OCI-LY7 (cell line): Measurements from ENCODE around the gene ASB12. TPM values are rescaled to one million over a fixed set of nuclear protein-coding genes. Genes with fewer than 3 reads are reported as not detected.

Experiments
- BruUV-seq: library from RNA; stranded (reverse); fragments of 400-500 nt; replicated peaks from 2 replicates; lab custom pipeline; 2021; lab: Mats Ljungman, UMichigan
- CTCF ChIA-PET: fragments of 300-600 bp; sonication (Branson Sonifier 250); formaldehyde crosslinking; loops from one replicate; lab custom pipeline; 2022; ENCODE audit warnings: antibody characterized with exemption; ENCODE audit not compliant: unreplicated experiment; lab: Charles Lee
- POLR2A ChIA-PET: fragments of 300-600 bp; sonication (Branson Sonifier 250); formaldehyde crosslinking; loops from one replicate; lab custom pipeline; 2022; ENCODE audit warnings: antibody characterized with exemption; lab: Charles Lee
- DNase-seq: peaks from one replicate; pipeline ENCODE4 v3.0.0-alpha.2; 2015; ENCODE audit warnings: low spot score
- H2AFZ ChIP-seq: fragments of 200-600 bp; sonication (generic), shearing (Covaris generic); 2 replicates; pipeline ENCODE4 v1.6.1; 2014; ENCODE audit warnings: mild to moderate bottlenecking, antibody characterized with exemption, low read length, moderate library complexity
- H3K27ac ChIP-seq: fragments of 200-600 bp; sonication (generic); 2 replicates; pipeline ENCODE4 v1.5.1; 2014; ENCODE audit warnings: mixed run types, low read depth, mild to moderate bottlenecking, moderate library complexity, low read length, inconsistent platforms; ENCODE audit not compliant: poor library complexity, severe bottlenecking
- H3K36me3 ChIP-seq: fragments of 200-600 bp; sonication (generic); 2 replicates; pipeline ENCODE4 v1.6.1; 2014; ENCODE audit warnings: mild to moderate bottlenecking, antibody characterized with exemption, low read length, moderate library complexity, mixed read lengths; ENCODE audit not compliant: insufficient read depth
- H3K4me1 ChIP-seq: fragments of 200-600 bp; sonication (generic); 2 replicates; pipeline ENCODE4 v1.5.1; 2014; ENCODE audit warnings: mild to moderate bottlenecking, low read length; ENCODE audit not compliant: insufficient read depth, poor library complexity, severe bottlenecking
- H3K4me2 ChIP-seq: fragments of 200-600 bp; sonication (generic); 2 replicates; pipeline ENCODE4 v1.6.1; 2014; ENCODE audit warnings: mild to moderate bottlenecking, low read length
- H3K4me3 ChIP-seq: fragments of 200-600 bp; sonication (generic); 2 replicates; pipeline ENCODE4 v1.5.1; 2014; ENCODE audit warnings: mild to moderate bottlenecking, low read depth, low read length; ENCODE audit not compliant: poor library complexity, severe bottlenecking
- H3K79me2 ChIP-seq: fragments of 200-600 bp; sonication (generic); 2 replicates; pipeline ENCODE4 v1.6.1; 2016; ENCODE audit warnings: low read depth, mild to moderate bottlenecking, low read length, moderate library complexity, mixed read lengths; ENCODE audit not compliant: insufficient read depth
- H3K9me2 ChIP-seq: fragments of 200-600 bp; sonication (generic); 2 replicates; pipeline ENCODE4 v1.6.1; 2016; ENCODE audit warnings: mild to moderate bottlenecking, low read length, mixed read lengths; ENCODE audit not compliant: insufficient read depth
- H3K9me3 ChIP-seq: fragments of 200-600 bp; sonication (generic); 2 replicates; pipeline ENCODE4 v1.6.1; 2014; ENCODE audit warnings: mild to moderate bottlenecking, mixed run types, low read length, mixed read lengths
- H4K20me1 ChIP-seq: fragments of 200-600 bp; sonication (generic); 2 replicates; pipeline ENCODE4 v1.6.1; 2014; ENCODE audit warnings: mild to moderate bottlenecking, antibody characterized with exemption, low read length, moderate library complexity, mixed read lengths; ENCODE audit not compliant: insufficient read depth
- CTCF ChIP-seq: fragments of 200-600 bp; sonication (generic); conservative IDR thresholded peaks from 2 replicates; pipeline ENCODE4 v1.5.1; 2014; ENCODE audit warnings: mild to moderate bottlenecking, antibody characterized with exemption, low read length, moderate library complexity, mixed read lengths
- EZH2phosphoT487 ChIP-seq: fragments of 200-600 bp; sonication (generic); IDR thresholded peaks from 2 replicates; pipeline ENCODE4 v1.6.1; 2018; ENCODE audit warnings: low read depth, borderline replicate concordance, mild to moderate bottlenecking, mixed run types, antibody characterized with exemption, low read length, moderate library complexity, mixed read lengths
- intact Hi-C: fragments of 100-400 bp; cut with micrococcal nuclease; formaldehyde crosslinking; loops from one replicate; pipeline ENCODE4 v1.10.0; 2022; ENCODE audit not compliant: unreplicated experiment
- total RNA-seq, 2 experiments: library from RNA; depleted of rRNA in 1 of 2; stranded (reverse); fragments of >200 nt in 1 of 2; shearing (Covaris generic) in 1 of 2; gene quantifications; 2 replicates each; pipeline ENCODE4 v1.2.3, GENCODE V29; 2014 to 2022

The ASB12 gene
- total RNA-seq, 2 experiments from 2014 or later = 0.51 to 0.66 TPM

- no peak for DNase-seq
- intact Hi-C loops = no loop called here
- Histone ChIP-seq H2AFZ (no peak overlapping the region), H3K4me2 (no peak overlapping the region), H3K36me3 (no peaks in the 10 kb centered on the region; the same call in 1 of the 2 replicates), H3K4me3 (no peak overlapping the region), H3K9me3 (no peaks in the 10 kb centered on the region), H3K27ac (no peak overlapping the region), H4K20me1 (no peaks in the 10 kb centered on the region), H3K4me1 (no peaks in the 10 kb centered on the region), H3K79me2 (no peaks in the 10 kb centered on the region), H3K9me2 (no peaks in the 10 kb centered on the region)
- POLR2A ChIA-PET = no interaction called here
- CTCF ChIA-PET = no interaction called here
- TF ChIP-seq EZH2phosphoT487 (no peak), CTCF (no peak)
- BruUV-seq = no TSS peak
Measured at GRCh38 chrX:64191281-64192010, 39.0 kb downstream of the ASB12 start.

- H3K4me1 ChIP-seq = no peaks in the 10 kb centered on the region
- H3K9me2 ChIP-seq = no peaks in the 10 kb centered on the region
- TF ChIP-seq CTCF = no peak
- no peak for TF ChIP-seq EZH2phosphoT487
- H4K20me1 ChIP-seq = no peaks in the 10 kb centered on the region
- CTCF ChIA-PET = no interaction called here
- no peak overlapping the region for H3K4me3 ChIP-seq
- H3K9me3 ChIP-seq = no peaks in the 10 kb centered on the region
- DNase-seq = no peak
- POLR2A ChIA-PET = no interaction called here
- no peak overlapping the region for H3K4me2 ChIP-seq
- no TSS peak for BruUV-seq
- no peak overlapping the region for H3K27ac ChIP-seq
- intact Hi-C loops = no loop called here
- no peaks in the 10 kb centered on the region for H3K79me2 ChIP-seq
- no peak overlapping the region for H2AFZ ChIP-seq
- H3K36me3 ChIP-seq = no peaks in the 10 kb centered on the region; the same call in 1 of the 2 replicates
Measured at GRCh38 chrX:64190136-64190740, 40.2 kb downstream of the ASB12 start.

GRCh38 chrX:64188901-64189300 is 41.5 kb downstream of the ASB12 start:
- TF ChIP-seq CTCF (no peak), EZH2phosphoT487 (no peak)
- Histone ChIP-seq H3K36me3 (no peaks in the 10 kb centered on the region; the same call in 1 of the 2 replicates), H3K4me1 (no peaks in the 10 kb centered on the region), H3K9me2 (no peaks in the 10 kb centered on the region), H4K20me1 (no peaks in the 10 kb centered on the region), H2AFZ (no peak overlapping the region), H3K27ac (no peak overlapping the region), H3K4me3 (no peak overlapping the region), H3K79me2 (no peaks in the 10 kb centered on the region), H3K9me3 (no peaks in the 10 kb centered on the region), H3K4me2 (no peak overlapping the region)
- intact Hi-C loops = no loop called here
- no TSS peak for BruUV-seq
- ChIA-PET CTCF (no interaction called here), POLR2A (interaction anchor here (0.6 kb wide), 1 partner anchor 119 kb away, joined by 4 read pairs; no protein-coding TSS in a partner anchor)
- DNase-seq = no peak
